Measurements from ENCODE around the gene ATOX1.
"Not testable (repeated sequence)": the region's sequence is repeated elsewhere in the genome, so short reads cannot be mapped to it uniquely, and the experiment has no call there.

The ATOX1 gene

DNA sequence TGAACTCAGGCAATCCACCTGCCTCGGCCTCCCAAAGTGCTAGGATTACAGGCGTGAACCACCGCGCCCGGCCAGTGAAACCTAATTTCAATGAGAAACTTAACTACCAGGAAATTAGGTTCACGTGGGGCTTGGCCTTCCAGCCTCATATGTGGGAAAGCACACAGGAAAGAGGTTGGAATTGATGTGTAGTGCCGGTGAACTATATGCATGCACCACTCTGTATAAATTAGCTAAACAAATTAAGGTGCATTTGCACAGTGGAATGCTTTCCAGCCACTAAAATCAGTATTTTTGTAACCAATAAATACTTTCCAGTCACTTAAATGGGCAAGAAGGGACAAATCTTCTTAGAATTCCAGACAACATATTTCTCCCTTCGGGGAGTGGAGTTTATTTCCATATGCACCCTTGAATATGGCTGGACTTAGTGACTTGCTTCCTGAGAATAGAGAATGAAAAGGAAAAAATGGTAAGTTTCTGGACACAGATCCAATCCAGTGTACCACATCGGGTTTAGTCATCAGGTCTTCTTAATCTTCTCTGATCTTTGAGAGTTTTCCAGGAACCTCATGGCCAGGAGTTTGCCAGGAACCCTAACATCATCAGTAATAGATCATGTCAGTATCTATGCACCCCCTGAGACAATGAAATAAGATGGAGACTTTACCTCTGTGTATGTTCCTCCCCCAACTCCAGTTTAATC is 24.9 kb downstream of the ATOX1 start:
- DNase-seq (ENCODE audit: low read depth in 2 of 2): no peak

DNA sequence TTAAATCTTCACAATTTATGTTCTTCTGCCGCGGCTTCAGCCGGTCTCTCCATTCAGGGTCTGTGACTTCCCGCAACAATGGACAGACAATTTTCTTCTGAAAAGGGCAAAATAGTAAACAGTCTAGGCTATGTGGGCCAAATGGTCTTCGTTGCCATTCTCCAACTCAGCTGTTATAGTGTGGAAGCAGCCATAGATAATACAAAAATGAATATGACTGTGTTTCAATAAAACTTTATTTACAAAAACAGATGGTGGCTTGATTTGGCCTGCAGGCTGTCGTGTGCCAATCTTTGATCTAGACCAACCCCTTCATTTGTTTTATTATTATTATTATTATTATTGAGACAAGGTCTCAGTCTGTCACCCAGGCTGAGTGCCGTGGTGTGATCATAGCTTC is 28.1 kb downstream of the ATOX1 start:
- no peak for DNase-seq (ENCODE audit: low read depth in 2 of 2)

GRCh38 chr5:151729597-151729996 is 28.8 kb downstream of the ATOX1 start:
- not testable (repeated sequence) for DNase-seq (ENCODE audit: low read depth in 2 of 2)

- no peak for DNase-seq (ENCODE audit: low read depth in 2 of 2)
Measured at GRCh38 chr5:151724360-151724759, 34.1 kb downstream of the ATOX1 start.

- no peak for DNase-seq (ENCODE audit: low read depth in 2 of 2)
Measured at GRCh38 chr5:151722546-151722945, 35.9 kb downstream of the ATOX1 start.

GRCh38 chr5:151721812-151722391 is 36.5 kb downstream of the ATOX1 start:
- no peak for DNase-seq (ENCODE audit: low read depth in 2 of 2)

GRCh38 chr5:151721087-151721646 is 37.3 kb downstream of the ATOX1 start:
- DNase-seq (ENCODE audit: low read depth in 2 of 2): no peak

- no peak for DNase-seq (ENCODE audit: low read depth in 2 of 2)
Measured at GRCh38 chr5:151720215-151720614, 38.2 kb downstream of the ATOX1 start.

GRCh38 chr5:151719228-151720000 is 39.0 kb downstream of the ATOX1 start:
- DNase-seq (ENCODE audit: low read depth in 2 of 2): no peak

GRCh38 chr5:151718646-151719045 is 39.8 kb downstream of the ATOX1 start:
- no peak for DNase-seq (ENCODE audit: low read depth in 2 of 2)

- DNase-seq (ENCODE audit: low read depth in 2 of 2): no peak
Measured at GRCh38 chr5:151718153-151718552, 40.3 kb downstream of the ATOX1 start.

DNA sequence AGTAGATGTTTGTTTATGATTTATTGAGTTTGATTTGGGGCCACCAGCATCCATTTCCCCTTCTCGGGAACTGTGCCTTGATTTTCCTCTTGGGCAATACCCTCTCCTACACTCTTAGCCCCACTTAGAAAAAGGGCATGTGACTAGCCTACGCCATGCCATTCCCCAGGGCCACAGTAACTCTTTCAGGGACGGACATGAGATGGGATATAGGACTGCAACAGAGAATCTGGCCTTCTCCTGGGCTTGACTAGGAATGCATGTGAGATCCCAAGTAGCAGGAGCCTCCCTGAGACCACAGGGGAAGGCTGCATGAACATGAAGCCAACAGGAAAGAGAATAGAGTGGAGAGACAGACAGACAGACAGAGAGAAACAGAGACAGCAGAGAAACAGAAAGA is 41.0 kb downstream of the ATOX1 start:
- DNase-seq (ENCODE audit: low read depth in 2 of 2): no peak

GRCh38 chr5:151709109-151709735 is 49.2 kb downstream of the ATOX1 start:
- no peak for DNase-seq (ENCODE audit: low read depth in 2 of 2)

DNA sequence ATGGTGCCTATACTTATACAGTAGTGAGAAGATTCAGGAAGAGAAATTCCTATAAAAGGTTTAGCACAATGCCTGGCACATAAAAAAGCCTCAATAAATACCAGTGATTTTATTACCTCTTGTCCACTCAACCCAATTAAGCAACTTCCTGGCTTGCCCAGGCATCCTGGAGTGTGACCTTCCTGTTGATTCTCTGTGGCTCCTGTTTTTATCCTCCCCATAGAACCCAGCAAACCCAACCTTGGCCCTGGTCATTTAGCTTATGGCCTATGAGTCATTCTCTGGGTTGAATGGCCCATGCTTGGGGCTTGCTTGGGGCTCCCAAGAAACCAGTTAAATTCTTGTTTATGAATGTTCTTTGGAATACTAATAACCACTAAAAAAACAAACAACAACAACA is 50.3 kb downstream of the ATOX1 start:
- DNase-seq (ENCODE audit: low read depth in 2 of 2): no peak

- DNase-seq (ENCODE audit: low read depth in 2 of 2): no peak
Measured at GRCh38 chr5:151707567-151707966, 50.9 kb downstream of the ATOX1 start.

DNA sequence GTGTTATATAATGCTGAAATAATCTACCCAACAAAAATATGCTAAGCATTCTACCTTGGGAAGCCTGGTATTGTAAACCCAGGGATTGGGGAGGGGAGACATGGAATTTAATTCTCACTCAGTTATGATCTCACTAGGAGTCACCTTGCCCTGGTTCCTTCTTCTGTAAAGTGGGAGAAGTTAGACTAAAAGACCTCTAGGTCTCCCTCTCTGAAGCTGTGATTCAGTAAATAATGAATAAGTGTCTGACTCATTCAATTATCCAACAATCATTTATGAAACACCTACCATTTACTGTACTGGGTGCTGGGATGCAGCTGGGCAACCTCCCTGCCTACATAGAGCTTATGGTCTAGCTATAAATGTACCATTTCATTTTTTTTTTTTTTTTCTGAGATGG is 51.5 kb downstream of the ATOX1 start:
- no peak for DNase-seq (ENCODE audit: low read depth in 2 of 2)

GRCh38 chr5:151703780-151704179 is 54.7 kb downstream of the ATOX1 start:
- no peak for DNase-seq (ENCODE audit: low read depth in 2 of 2)

GRCh38 chr5:151703227-151703626 is 55.2 kb downstream of the ATOX1 start:
- DNase-seq (ENCODE audit: low read depth in 2 of 2): no peak

DNA sequence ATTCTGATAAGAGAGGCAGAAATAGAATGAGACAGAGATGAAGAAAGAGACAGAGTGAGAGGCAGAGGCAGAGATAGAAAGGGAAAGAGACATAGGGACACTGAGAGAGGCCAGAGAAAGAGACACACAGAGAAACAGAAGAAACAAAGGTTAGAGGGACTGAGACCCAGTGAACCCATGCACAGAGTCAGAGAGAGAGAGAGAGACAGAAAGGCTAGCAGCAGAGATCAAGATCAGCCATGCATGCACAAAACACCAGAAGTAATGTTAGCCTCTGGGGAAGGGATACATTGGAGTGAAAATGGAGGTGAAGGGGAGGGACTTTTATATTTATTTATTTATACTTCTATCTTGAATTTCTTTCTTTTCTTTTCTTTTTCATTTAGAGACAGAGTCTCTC is 57.6 kb downstream of the ATOX1 start:
- DNase-seq (ENCODE audit: low read depth in 2 of 2): no peak

DNA sequence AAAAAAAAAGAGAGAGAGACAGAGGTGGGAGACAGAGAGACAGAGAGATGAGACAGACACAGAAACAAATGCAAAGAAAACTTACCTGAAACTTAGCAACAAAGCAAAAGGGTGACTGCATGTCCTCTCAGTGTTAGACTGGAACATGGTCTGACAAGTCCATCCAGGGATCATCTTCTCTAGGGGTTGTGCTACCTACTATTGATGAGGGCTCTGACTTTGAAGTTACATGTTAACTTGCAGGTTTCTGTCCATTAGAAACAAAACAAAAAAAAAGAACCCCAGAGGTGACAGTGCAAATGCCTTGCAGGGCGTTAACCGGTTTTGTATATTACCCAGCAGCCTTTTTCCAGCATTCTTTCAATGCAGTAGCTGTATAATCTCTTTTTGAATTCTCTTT is 58.1 kb downstream of the ATOX1 start:
- DNase-seq (ENCODE audit: low read depth in 2 of 2): no peak

- DNase-seq (ENCODE audit: low read depth in 2 of 2): no peak
Measured at GRCh38 chr5:151699071-151699901, 59.1 kb downstream of the ATOX1 start.

Measured in stimulated activated CD8-positive, alpha-beta memory T cell treated with anti-CD3 and anti-CD28 coated beads, Interleukin-7, amount 100 ng/mL, for 4 hours (primary cell).